HEK293 (cell line): Measurements from ENCODE around the gene KCNJ11.
A peak's percentile ranks its signal among the peaks of the same experiment; 100 is the strongest.

Source experiments
- BCL11B ChIP-seq: fragments of 450-650 bp; formaldehyde crosslinking; IDR thresholded peaks from 2 replicates; pipeline ENCODE4 v1.5.1; 2016; ENCODE audit warnings: low read depth, missing biosample characterization, missing genetic modification characterization
- HOXA7 ChIP-seq: sonication (generic); formaldehyde crosslinking; IDR thresholded peaks from 2 replicates; pipeline ENCODE4 v1.8.1; 2022; ENCODE audit warnings: missing genetic modification reagents, borderline replicate concordance
- IKZF3 ChIP-seq: fragments of 450-650 bp; IDR thresholded peaks from 2 replicates; pipeline ENCODE4 v1.5.0; 2018; ENCODE audit warnings: missing biosample characterization, mild to moderate bottlenecking, missing genetic modification characterization, moderate library complexity
- KLF1 ChIP-seq: fragments of 450-650 bp; formaldehyde crosslinking; IDR thresholded peaks from 2 replicates; pipeline ENCODE4 v1.5.1; 2016; ENCODE audit warnings: missing biosample characterization, missing genetic modification characterization
- MEIS1 ChIP-seq: sonication (generic); formaldehyde crosslinking; IDR thresholded peaks from 2 replicates; pipeline ENCODE4 v1.8.1; 2022; ENCODE audit warnings: missing genetic modification reagents, mild to moderate bottlenecking, borderline replicate concordance
- SCRT2 ChIP-seq: fragments of 450-650 bp; formaldehyde crosslinking; IDR thresholded peaks from 2 replicates; pipeline ENCODE4 v1.5.1; 2016; ENCODE audit warnings: missing biosample characterization, missing genetic modification characterization
- TCF7L2 ChIP-seq: IDR thresholded peaks from 2 replicates; pipeline ENCODE4 v1.6.1; 2011; ENCODE audit warnings: low read depth, mild to moderate bottlenecking, inconsistent platforms, low read length, moderate library complexity, borderline replicate concordance
- TRIM28 ChIP-seq: IDR thresholded peaks from 2 replicates; pipeline ENCODE4 v1.6.1; 2011; ENCODE audit warnings: low read length, control low read depth, borderline replicate concordance
- ZEB2 ChIP-seq: fragments of 450-650 bp; formaldehyde crosslinking; IDR thresholded peaks from 2 replicates; pipeline ENCODE4 v1.5.1; 2016; ENCODE audit warnings: missing biosample characterization, missing genetic modification characterization
- ZFHX2 ChIP-seq: fragments of 450-650 bp; formaldehyde crosslinking; conservative IDR thresholded peaks from 2 replicates; pipeline ENCODE4 v1.5.1; 2016; ENCODE audit warnings: missing biosample characterization, missing genetic modification characterization
- ZFP3 ChIP-seq: fragments of 450-650 bp; formaldehyde crosslinking; IDR thresholded peaks from 2 replicates; pipeline ENCODE4 v1.5.1; 2016; ENCODE audit warnings: low read depth, missing biosample characterization, missing genetic modification characterization
- ZNF112 ChIP-seq: fragments of 450-650 bp; formaldehyde crosslinking; IDR thresholded peaks from 2 replicates; pipeline ENCODE4 v1.5.0; 2017; ENCODE audit warnings: missing biosample characterization, missing genetic modification characterization
- ZNF19 ChIP-seq: fragments of 450-650 bp; formaldehyde crosslinking; IDR thresholded peaks from 2 replicates; pipeline ENCODE4; 2016; ENCODE audit warnings: missing biosample characterization, missing genetic modification characterization, low read depth
- ZNF202 ChIP-seq: fragments of 450-650 bp; formaldehyde crosslinking; IDR thresholded peaks from 2 replicates; pipeline ENCODE4 v1.5.1; 2016; ENCODE audit warnings: missing biosample characterization, missing genetic modification characterization, borderline replicate concordance
- ZNF211 ChIP-seq: fragments of 450-650 bp; formaldehyde crosslinking; IDR thresholded peaks from 2 replicates; pipeline ENCODE4 v1.5.1; 2016; ENCODE audit warnings: low read depth, missing biosample characterization, missing genetic modification characterization
- ZNF391 ChIP-seq: fragments of 450-650 bp; formaldehyde crosslinking; IDR thresholded peaks from 2 replicates; pipeline ENCODE4 v1.5.1; 2016; ENCODE audit warnings: low read depth, missing biosample characterization, missing genetic modification characterization, borderline replicate concordance
- ZNF423 ChIP-seq: fragments of 450-650 bp; formaldehyde crosslinking; IDR thresholded peaks from 2 replicates; pipeline ENCODE4 v1.5.1; 2016; ENCODE audit warnings: missing biosample characterization, missing genetic modification characterization
- ZNF48 ChIP-seq: fragments of 450-650 bp; formaldehyde crosslinking; IDR thresholded peaks from 2 replicates; pipeline ENCODE4 v1.5.1; 2016; ENCODE audit warnings: missing biosample characterization, missing genetic modification characterization
- ZNF514 ChIP-seq: fragments of 450-650 bp; formaldehyde crosslinking; IDR thresholded peaks from 2 replicates; pipeline ENCODE4 v1.5.1; 2016; ENCODE audit warnings: missing biosample characterization, missing genetic modification characterization
- ZNF521 ChIP-seq: fragments of 450-650 bp; formaldehyde crosslinking; IDR thresholded peaks from 2 replicates; pipeline ENCODE4 v1.5.1; 2017; ENCODE audit warnings: missing biosample characterization, mild to moderate bottlenecking, missing genetic modification characterization
- ZNF555 ChIP-seq: fragments of 450-650 bp; formaldehyde crosslinking; conservative IDR thresholded peaks from 2 replicates; pipeline ENCODE4 v1.5.1; 2017; ENCODE audit warnings: missing biosample characterization, mild to moderate bottlenecking, missing genetic modification characterization, inconsistent platforms
- ZNF600 ChIP-seq: fragments of 450-650 bp; formaldehyde crosslinking; IDR thresholded peaks from 2 replicates; pipeline ENCODE4 v1.5.1; 2016; ENCODE audit warnings: missing biosample characterization, missing genetic modification characterization
- ZNF610 ChIP-seq: fragments of 450-650 bp; formaldehyde crosslinking; IDR thresholded peaks from 2 replicates; pipeline ENCODE4 v1.5.1; 2016; ENCODE audit warnings: missing biosample characterization, missing genetic modification characterization, borderline replicate concordance
- ZNF624 ChIP-seq: fragments of 450-650 bp; formaldehyde crosslinking; IDR thresholded peaks from 2 replicates; pipeline ENCODE4 v1.5.1; 2017; ENCODE audit warnings: missing biosample characterization, missing genetic modification characterization
- ZNF670 ChIP-seq: fragments of 450-650 bp; formaldehyde crosslinking; IDR thresholded peaks from 2 replicates; pipeline ENCODE4 v1.5.1; 2016; ENCODE audit warnings: missing biosample characterization, missing genetic modification characterization, low read depth
- ZNF692 ChIP-seq: fragments of 450-650 bp; formaldehyde crosslinking; IDR thresholded peaks from 2 replicates; pipeline ENCODE4 v1.5.1; 2016; ENCODE audit warnings: missing biosample characterization, missing genetic modification characterization
- ZNF777 ChIP-seq: fragments of 450-650 bp; formaldehyde crosslinking; IDR thresholded peaks from 2 replicates; pipeline ENCODE4 v1.5.1; 2017; ENCODE audit warnings: missing biosample characterization, missing genetic modification characterization, borderline replicate concordance
- ZNF791 ChIP-seq: fragments of 450-650 bp; formaldehyde crosslinking; IDR thresholded peaks from 2 replicates; pipeline ENCODE4 v1.5.1; 2016; ENCODE audit warnings: missing biosample characterization, missing genetic modification characterization
- TF ChIP-seq, protein P1 (sequence below): fragments of 450-650 bp; formaldehyde crosslinking; IDR thresholded peaks from 2 replicates; pipeline ENCODE4 v1.5.1; 2017; ENCODE audit warnings: missing biosample characterization, missing genetic modification characterization
- TF ChIP-seq, protein P2 (sequence below): fragments of 450-650 bp; formaldehyde crosslinking; IDR thresholded peaks from 2 replicates; pipeline ENCODE4 v1.5.1; 2016; ENCODE audit warnings: missing biosample characterization, missing genetic modification characterization
- TF ChIP-seq, protein P3 (sequence below): fragments of 450-650 bp; formaldehyde crosslinking; conservative IDR thresholded peaks from 2 replicates; pipeline ENCODE4 v1.5.1; 2016; ENCODE audit warnings: low read depth, missing biosample characterization, missing genetic modification characterization
- TF ChIP-seq, protein P4 (sequence below): fragments of 450-650 bp; formaldehyde crosslinking; IDR thresholded peaks from 2 replicates; pipeline ENCODE4 v1.5.1; 2016; ENCODE audit warnings: missing biosample characterization, missing genetic modification characterization

KCNJ11 gene

GRCh38 chr11:17352950-17353820 lies 35.3 kb downstream of the KCNJ11 start (continued):
- TF ChIP-seq, protein P1, sequence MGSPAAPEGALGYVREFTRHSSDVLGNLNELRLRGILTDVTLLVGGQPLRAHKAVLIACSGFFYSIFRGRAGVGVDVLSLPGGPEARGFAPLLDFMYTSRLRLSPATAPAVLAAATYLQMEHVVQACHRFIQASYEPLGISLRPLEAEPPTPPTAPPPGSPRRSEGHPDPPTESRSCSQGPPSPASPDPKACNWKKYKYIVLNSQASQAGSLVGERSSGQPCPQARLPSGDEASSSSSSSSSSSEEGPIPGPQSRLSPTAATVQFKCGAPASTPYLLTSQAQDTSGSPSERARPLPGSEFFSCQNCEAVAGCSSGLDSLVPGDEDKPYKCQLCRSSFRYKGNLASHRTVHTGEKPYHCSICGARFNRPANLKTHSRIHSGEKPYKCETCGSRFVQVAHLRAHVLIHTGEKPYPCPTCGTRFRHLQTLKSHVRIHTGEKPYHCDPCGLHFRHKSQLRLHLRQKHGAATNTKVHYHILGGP (tag by site-specific recombination), result no peak
- TF ChIP-seq, protein P2, sequence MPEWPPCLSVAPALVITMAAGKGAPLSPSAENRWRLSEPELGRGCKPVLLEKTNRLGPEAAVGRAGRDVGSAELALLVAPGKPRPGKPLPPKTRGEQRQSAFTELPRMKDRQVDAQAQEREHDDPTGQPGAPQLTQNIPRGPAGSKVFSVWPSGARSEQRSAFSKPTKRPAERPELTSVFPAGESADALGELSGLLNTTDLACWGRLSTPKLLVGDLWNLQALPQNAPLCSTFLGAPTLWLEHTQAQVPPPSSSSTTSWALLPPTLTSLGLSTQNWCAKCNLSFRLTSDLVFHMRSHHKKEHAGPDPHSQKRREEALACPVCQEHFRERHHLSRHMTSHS (tag by site-specific recombination), result no peak
- TF ChIP-seq ZNF670 (no peak), TCF7L2 (no peak), IKZF3 (tag by site-specific recombination) (0 out of 2 replicates have a peak, but pooled peaks have one; percentile 13), ZNF692 (tag by site-specific recombination) (peak; percentile 56; the same call in 1 of the 2 replicates), HOXA7 (CRISPR knock-in tag) (no peak), ZNF423 (tag by site-specific recombination) (0 out of 2 replicates have a peak, but pooled peaks have one; percentile 16), ZNF791 (tag by site-specific recombination) (no peak), TRIM28 (no peak), ZFHX2 (tag by site-specific recombination) (peak; percentile 92), ZNF112 (tag by site-specific recombination) (no peak), ZNF600 (peak; percentile 88), ZNF610 (tag by site-specific recombination) (no peak), ZNF624 (no peak), ZNF555 (no peak), KLF1 (no peak), ZFP3 (tag by site-specific recombination) (no peak), ZNF521 (no peak), ZNF19 (no peak), MEIS1 (CRISPR knock-in tag) (no peak; the same call in 1 of the 2 replicates), SCRT2 (no peak), ZNF777 (tag by site-specific recombination) (0 out of 2 replicates have a peak, but pooled peaks have one; percentile 14), BCL11B (tag by site-specific recombination) (no peak), ZNF202 (tag by site-specific recombination) (no peak), ZNF48 (no peak), ZNF211 (no peak), ZNF391 (tag by site-specific recombination) (no peak), ZEB2 (peak; percentile 54; the same call in 1 of the 2 replicates), ZNF514 (tag by site-specific recombination) (no peak)
- TF ChIP-seq, protein P3, sequence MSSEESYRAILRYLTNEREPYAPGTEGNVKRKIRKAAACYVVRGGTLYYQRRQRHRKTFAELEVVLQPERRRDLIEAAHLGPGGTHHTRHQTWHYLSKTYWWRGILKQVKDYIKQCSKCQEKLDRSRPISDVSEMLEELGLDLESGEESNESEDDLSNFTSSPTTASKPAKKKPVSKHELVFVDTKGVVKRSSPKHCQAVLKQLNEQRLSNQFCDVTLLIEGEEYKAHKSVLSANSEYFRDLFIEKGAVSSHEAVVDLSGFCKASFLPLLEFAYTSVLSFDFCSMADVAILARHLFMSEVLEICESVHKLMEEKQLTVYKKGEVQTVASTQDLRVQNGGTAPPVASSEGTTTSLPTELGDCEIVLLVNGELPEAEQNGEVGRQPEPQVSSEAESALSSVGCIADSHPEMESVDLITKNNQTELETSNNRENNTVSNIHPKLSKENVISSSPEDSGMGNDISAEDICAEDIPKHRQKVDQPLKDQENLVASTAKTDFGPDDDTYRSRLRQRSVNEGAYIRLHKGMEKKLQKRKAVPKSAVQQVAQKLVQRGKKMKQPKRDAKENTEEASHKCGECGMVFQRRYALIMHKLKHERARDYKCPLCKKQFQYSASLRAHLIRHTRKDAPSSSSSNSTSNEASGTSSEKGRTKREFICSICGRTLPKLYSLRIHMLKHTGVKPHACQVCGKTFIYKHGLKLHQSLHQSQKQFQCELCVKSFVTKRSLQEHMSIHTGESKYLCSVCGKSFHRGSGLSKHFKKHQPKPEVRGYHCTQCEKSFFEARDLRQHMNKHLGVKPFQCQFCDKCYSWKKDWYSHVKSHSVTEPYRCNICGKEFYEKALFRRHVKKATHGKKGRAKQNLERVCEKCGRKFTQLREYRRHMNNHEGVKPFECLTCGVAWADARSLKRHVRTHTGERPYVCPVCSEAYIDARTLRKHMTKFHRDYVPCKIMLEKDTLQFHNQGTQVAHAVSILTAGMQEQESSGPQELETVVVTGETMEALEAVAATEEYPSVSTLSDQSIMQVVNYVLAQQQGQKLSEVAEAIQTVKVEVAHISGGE (tag by site-specific recombination), result peak; percentile 94
- TF ChIP-seq, protein P4, sequence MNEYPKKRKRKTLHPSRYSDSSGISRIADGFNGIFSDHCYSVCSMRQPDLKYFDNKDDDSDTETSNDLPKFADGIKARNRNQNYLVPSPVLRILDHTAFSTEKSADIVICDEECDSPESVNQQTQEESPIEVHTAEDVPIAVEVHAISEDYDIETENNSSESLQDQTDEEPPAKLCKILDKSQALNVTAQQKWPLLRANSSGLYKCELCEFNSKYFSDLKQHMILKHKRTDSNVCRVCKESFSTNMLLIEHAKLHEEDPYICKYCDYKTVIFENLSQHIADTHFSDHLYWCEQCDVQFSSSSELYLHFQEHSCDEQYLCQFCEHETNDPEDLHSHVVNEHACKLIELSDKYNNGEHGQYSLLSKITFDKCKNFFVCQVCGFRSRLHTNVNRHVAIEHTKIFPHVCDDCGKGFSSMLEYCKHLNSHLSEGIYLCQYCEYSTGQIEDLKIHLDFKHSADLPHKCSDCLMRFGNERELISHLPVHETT (tag by site-specific recombination), result no peak
